ENCODE data around the gene RPS27A. TPM values are rescaled to one million over a fixed set of nuclear protein-coding genes. Genes with fewer than 3 reads are reported as not detected.

The RPS27A gene
- total RNA-seq, 1 experiment from 2014 or later: 747 TPM

DNA sequence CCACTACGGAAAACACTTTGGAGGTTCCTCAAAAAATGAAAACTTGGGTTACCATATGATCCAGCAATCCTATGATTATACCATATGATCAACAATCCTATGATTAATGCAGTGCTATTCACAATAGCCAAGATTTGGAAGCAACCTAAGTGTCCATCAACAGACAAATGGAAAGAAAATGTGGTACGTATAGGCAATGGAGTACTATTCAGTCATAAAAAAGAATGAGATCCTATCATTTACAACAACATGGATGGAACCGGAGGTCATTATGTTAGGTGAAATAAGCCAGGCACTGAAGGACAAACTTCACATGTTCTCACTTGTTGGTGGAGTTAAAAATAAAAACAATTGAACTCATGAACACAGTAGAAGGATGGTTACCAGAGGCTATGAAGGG lies 28.0 kb upstream of the RPS27A start:
- no peak overlapping the region for H3K27ac Mint-ChIP-seq (ENCODE audit: unreplicated experiment)
- H3K4me1 Mint-ChIP-seq (ENCODE audit: low read depth, unreplicated experiment): no peaks in the 10 kb centered on the region
- H3K9me3 Mint-ChIP-seq (ENCODE audit: low read depth, unreplicated experiment): peaks cover 3% of the 10 kb centered on the region
- H3K36me3 Mint-ChIP-seq (ENCODE audit: insufficient read depth, unreplicated experiment): no peaks in the 10 kb centered on the region
- no peak for DNase-seq
- TF ChIP-seq, protein P1, sequence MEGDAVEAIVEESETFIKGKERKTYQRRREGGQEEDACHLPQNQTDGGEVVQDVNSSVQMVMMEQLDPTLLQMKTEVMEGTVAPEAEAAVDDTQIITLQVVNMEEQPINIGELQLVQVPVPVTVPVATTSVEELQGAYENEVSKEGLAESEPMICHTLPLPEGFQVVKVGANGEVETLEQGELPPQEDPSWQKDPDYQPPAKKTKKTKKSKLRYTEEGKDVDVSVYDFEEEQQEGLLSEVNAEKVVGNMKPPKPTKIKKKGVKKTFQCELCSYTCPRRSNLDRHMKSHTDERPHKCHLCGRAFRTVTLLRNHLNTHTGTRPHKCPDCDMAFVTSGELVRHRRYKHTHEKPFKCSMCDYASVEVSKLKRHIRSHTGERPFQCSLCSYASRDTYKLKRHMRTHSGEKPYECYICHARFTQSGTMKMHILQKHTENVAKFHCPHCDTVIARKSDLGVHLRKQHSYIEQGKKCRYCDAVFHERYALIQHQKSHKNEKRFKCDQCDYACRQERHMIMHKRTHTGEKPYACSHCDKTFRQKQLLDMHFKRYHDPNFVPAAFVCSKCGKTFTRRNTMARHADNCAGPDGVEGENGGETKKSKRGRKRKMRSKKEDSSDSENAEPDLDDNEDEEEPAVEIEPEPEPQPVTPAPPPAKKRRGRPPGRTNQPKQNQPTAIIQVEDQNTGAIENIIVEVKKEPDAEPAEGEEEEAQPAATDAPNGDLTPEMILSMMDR (IDR thresholded peaks at IDR 0.05; ENCODE audit: unreplicated experiment): no peak
- no TSS peak for BruUV-seq (replicated peaks)
- no peak overlapping the region for H3K4me3 Mint-ChIP-seq (ENCODE audit: low read depth, unreplicated experiment)
- H3K27me3 Mint-ChIP-seq (ENCODE audit: unreplicated experiment): no peaks in the 10 kb centered on the region
- intact Hi-C loops (cut with micrococcal nuclease; ENCODE audit: unreplicated experiment): no loop called here
- CTCF ChIA-PET: no interaction called here

DNA sequence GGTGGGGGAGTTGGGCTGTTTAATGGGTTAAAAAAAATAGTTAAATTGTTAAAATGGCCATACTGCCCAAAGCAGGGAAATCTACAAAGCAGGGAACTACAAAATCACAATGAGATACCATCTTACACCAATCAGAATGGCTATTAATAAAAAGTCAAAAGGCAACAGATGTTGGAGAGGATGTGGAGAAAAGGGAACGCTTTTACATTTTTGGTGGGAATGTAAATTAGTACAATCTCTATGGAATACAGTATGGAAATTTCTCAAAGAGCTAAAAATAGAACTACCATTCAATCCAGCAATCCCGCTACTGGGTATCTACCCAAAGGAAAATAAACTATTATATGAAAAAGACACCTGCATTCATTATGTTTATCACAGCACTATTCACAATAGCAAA lies 27.5 kb upstream of the RPS27A start:
- peaks cover 2% of the 10 kb centered on the region for H3K9me3 Mint-ChIP-seq (ENCODE audit: low read depth, unreplicated experiment)
- CTCF ChIA-PET: no interaction called here
- H3K27ac Mint-ChIP-seq (ENCODE audit: unreplicated experiment): no peak overlapping the region
- no peak overlapping the region for H3K4me3 Mint-ChIP-seq (ENCODE audit: low read depth, unreplicated experiment)
- DNase-seq: no peak
- H3K27me3 Mint-ChIP-seq (ENCODE audit: unreplicated experiment): no peaks in the 10 kb centered on the region
- intact Hi-C loops (cut with micrococcal nuclease; ENCODE audit: unreplicated experiment): no loop called here
- BruUV-seq (replicated peaks): no TSS peak
- no peaks in the 10 kb centered on the region for H3K4me1 Mint-ChIP-seq (ENCODE audit: low read depth, unreplicated experiment)
- no peaks in the 10 kb centered on the region for H3K36me3 Mint-ChIP-seq (ENCODE audit: insufficient read depth, unreplicated experiment)
- TF ChIP-seq, protein P1 (IDR thresholded peaks at IDR 0.05; ENCODE audit: unreplicated experiment): no peak

DNA sequence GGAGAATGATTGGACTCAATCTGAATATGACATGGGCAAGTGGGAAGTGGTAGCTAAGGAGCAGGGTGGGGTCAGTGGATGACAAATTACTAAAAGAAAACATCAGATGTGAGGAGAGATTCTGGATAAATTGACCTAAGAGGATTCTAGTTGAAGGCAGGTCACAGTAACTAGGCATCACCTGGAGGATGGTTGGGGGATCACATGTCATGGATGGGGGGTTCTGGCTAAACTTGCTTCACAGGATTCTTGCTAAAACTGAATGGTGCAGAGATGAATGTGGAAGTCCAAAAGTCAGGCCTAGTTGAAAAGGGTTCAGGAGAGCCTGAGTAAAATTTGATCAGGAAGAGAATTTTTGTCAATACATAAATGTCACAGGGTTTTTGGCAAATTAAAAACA lies 18.7 kb upstream of the RPS27A start:
- intact Hi-C loops (cut with micrococcal nuclease; ENCODE audit: unreplicated experiment): no loop called here
- no peaks in the 10 kb centered on the region for H3K9me3 Mint-ChIP-seq (ENCODE audit: low read depth, unreplicated experiment)
- CTCF ChIA-PET: interaction anchor here (0.6 kb wide), 1 partner anchor 79 kb away, joined by 3 read pairs; no protein-coding TSS in a partner anchor
- DNase-seq: no peak
- BruUV-seq (replicated peaks): no TSS peak
- no peak overlapping the region for H3K4me3 Mint-ChIP-seq (ENCODE audit: low read depth, unreplicated experiment)
- TF ChIP-seq, protein P1 (IDR thresholded peaks at IDR 0.05; ENCODE audit: unreplicated experiment): no peak
- H3K4me1 Mint-ChIP-seq (ENCODE audit: low read depth, unreplicated experiment): no peaks in the 10 kb centered on the region
- H3K27me3 Mint-ChIP-seq (ENCODE audit: unreplicated experiment): no peaks in the 10 kb centered on the region
- H3K36me3 Mint-ChIP-seq (ENCODE audit: insufficient read depth, unreplicated experiment): no peaks in the 10 kb centered on the region
- H3K27ac Mint-ChIP-seq (ENCODE audit: unreplicated experiment): no peak overlapping the region

- BruUV-seq (replicated peaks): no TSS peak
- TF ChIP-seq, protein P1 (IDR thresholded peaks at IDR 0.05; ENCODE audit: unreplicated experiment): no peak
- no peak overlapping the region for H3K27ac Mint-ChIP-seq (ENCODE audit: unreplicated experiment)
These were observed 8.3 kb upstream of the RPS27A start for GRCh38 chr2:55223958-55224760.

More at GRCh38 chr2:55223958-55224760, 8.3 kb upstream of the RPS27A start:
- no peaks in the 10 kb centered on the region for H3K9me3 Mint-ChIP-seq (ENCODE audit: low read depth, unreplicated experiment)
- intact Hi-C loops (cut with micrococcal nuclease; ENCODE audit: unreplicated experiment): no loop called here
- DNase-seq: no peak
- CTCF ChIA-PET: no interaction called here
- H3K27me3 Mint-ChIP-seq (ENCODE audit: unreplicated experiment): no peaks in the 10 kb centered on the region
- peak overlapping the region; percentile 68 for H3K4me3 Mint-ChIP-seq (ENCODE audit: low read depth, unreplicated experiment)
- H3K4me1 Mint-ChIP-seq (ENCODE audit: low read depth, unreplicated experiment): peaks cover 4% of the 10 kb centered on the region
- peaks cover 13% of the 10 kb centered on the region for H3K36me3 Mint-ChIP-seq (ENCODE audit: insufficient read depth, unreplicated experiment)
